Skeletal muscle satellite cell (primary cell): ENCODE results near the gene PHACTR1.

Experiments
- H3K27me3 ChIP-seq: 2 replicates; pipeline ENCODE4 v1.7.0; 2013; ENCODE audit warnings: low read length; ENCODE audit not compliant: control insufficient read depth, insufficient read depth
- H3K36me3 ChIP-seq: 2 replicates; pipeline ENCODE4 v1.7.0; 2013; ENCODE audit warnings: mild to moderate bottlenecking, control low read depth, low read length; ENCODE audit not compliant: insufficient read depth
- H3K4me1 ChIP-seq: 2 replicates; pipeline ENCODE4 v1.7.0; 2013; ENCODE audit warnings: low read length; ENCODE audit not compliant: control insufficient read depth, insufficient read depth
- H3K4me2 ChIP-seq: 2 replicates; pipeline ENCODE4 v1.7.0; 2013; ENCODE audit warnings: mild to moderate bottlenecking, low read length
- H3K4me3 ChIP-seq: 2 replicates; pipeline ENCODE4 v1.7.0; 2013; ENCODE audit warnings: low read length
- H3K9ac ChIP-seq: 2 replicates; pipeline ENCODE4 v1.7.0; 2013; ENCODE audit warnings: mild to moderate bottlenecking, low read depth, low read length, moderate library complexity
- H3K9me3 ChIP-seq: replicated peaks from 2 replicates; pipeline ENCODE4 v1.7.0; 2013; ENCODE audit warnings: mild to moderate bottlenecking, control low read depth, low read length
- small RNA-seq: library from RNA; depleted of rRNA; stranded (forward); fragments of <200 nt; gene quantifications from one replicate; pipeline ENCODE3, GENCODE V24; 2012

The PHACTR1 gene

DNA sequence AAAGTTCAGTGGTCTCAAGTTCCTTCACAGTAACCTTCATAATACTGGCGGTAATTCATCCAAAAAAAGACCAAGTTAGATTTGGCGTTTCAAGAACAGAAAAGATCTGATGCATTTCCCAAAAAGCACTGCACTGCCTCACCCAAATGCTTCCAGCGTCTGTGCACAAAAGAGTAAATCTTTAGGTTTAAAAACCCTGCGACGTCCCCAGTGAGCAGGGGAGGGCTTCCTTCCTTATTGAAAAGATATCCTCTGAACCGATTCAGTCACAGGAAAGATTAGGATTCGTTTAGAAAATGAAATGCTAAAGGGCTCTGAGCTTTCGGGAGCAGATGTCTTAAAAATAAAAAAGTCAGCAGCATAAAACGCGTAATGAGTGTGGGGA is 611.1 kb downstream of the PHACTR1 start:
- peaks cover 20% of the 10 kb centered on the region for H3K36me3 ChIP-seq
- H3K9ac ChIP-seq = peak overlapping the region; percentile 92
- no peaks in the 10 kb centered on the region for H3K27me3 ChIP-seq
- H3K4me1 ChIP-seq = peaks cover 17% of the 10 kb centered on the region
- peak overlapping the region; percentile 86 for H3K4me3 ChIP-seq
- H3K4me2 ChIP-seq = peak overlapping the region; percentile 85
- no peaks in the 10 kb centered on the region for H3K9me3 ChIP-seq

DNA sequence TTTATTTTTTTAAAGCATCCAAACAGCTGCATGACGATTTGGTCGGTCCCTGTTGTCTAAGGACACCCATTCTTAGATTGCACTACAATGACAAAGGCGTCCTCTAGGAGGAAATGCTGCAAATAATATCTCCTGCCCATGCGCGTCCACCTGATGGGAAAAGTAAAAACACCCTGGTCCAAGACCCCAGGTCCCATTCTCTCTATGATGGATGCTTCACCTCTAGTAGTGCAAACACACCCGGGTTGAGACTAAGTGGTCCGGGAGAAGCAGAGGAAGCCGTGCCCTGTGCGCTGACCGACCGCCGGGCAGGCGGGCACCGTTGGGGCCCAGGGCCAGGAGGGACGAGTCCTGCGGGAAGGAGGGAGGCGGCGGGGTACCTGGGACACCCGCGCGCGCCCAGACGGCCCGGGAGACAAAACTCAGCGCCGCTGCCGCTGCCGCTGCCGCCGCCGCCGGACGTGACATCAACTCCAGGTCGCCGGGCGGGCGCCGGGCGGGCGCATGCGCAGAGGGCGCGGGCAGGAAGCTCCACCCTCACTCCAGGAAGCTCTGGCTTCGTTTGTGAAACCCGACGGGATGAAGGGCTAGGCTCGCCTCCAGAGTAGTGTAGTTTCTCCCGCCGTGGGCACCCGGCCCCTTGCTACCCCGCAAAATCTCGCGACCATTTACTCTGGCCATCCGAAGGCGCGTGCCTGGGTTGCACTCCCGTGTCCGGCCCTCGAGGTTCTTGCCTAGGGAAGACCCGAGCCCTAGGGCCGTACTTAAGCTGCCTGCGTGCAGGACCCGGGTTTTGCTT is 611.7 kb downstream of the PHACTR1 start, which contains the start of gene TBC1D7:
Gene TBC1D7, minus strand, starts transcription at position 462 of the 799 bp plus-strand sequence. CDS start 1,639 bp downstream, outside the sequence.
- peak within 1 kb of the TSS; percentile 85 for H3K4me2 ChIP-seq
- H3K4me1 ChIP-seq = peaks cover 17% of the 10 kb centered on the region
- peak within 1 kb of the TSS; percentile 86 for H3K4me3 ChIP-seq
- H3K36me3 ChIP-seq = peaks cover 20% of the 10 kb centered on the region
- no peaks in the 10 kb centered on the region for H3K27me3 ChIP-seq
- H3K9me3 ChIP-seq = no peaks in the 10 kb centered on the region
- peak within 1 kb of the TSS; percentile 92 for H3K9ac ChIP-seq

DNA sequence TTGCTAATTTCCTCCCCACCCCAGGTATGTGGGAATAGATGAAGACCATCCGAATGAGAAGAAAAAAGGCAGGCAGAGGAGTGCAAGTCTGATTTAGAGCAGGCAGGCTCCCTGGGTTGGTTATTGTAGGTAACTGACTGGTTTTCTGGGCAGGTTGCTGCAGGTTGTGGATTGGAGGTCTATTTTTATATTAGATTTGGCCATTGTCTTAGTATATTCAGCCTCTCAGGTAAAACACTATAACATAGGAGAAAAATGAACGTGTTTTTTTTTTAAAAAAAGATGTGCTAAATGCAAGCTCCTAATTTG is 612.3 kb downstream of the PHACTR1 start:
- Histone ChIP-seq H3K4me3 (peak overlapping the region; percentile 86), H3K9me3 (no peaks in the 10 kb centered on the region), H3K9ac (peak overlapping the region; percentile 92), H3K36me3 (peaks cover 15% of the 10 kb centered on the region), H3K27me3 (no peaks in the 10 kb centered on the region), H3K4me1 (peaks cover 17% of the 10 kb centered on the region), H3K4me2 (peak overlapping the region; percentile 85)

DNA sequence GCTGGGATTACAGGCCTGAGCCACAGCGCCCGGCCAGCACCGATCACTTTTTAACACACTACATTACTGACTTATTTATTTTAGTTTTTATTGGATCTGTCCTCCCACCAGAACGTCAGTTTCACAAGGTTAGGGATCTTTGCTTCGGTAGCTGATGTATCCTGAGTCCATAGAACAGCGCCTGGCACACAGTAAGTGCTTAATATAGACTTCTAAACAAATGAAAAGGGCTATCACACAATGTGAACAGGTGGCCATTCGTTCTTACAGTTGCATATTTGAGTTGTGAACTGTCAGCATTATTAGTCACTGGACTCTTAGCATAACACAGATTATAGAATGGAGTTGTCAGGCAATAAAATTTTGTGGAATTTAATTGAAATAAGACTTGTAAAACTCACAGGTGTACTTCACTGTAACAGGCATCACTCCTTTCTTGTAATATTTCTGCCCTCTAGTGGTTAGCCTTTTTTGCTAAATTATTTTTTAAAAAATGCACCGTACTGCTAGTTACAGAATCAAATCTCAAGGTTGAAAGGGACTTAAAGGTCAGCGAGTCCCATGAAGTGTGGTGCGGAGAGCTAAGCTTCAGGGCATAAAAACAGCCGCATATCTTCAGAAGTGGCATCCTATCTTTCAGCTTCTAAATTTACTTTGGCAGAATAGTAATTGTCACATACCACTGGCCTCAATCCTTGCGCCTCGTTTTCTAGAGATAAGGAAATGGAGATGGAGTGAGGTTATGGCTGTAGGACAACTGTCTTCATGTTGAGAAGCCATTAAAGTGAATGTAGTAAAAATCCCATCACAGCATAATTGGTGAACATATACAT is 615.2 kb downstream of the PHACTR1 start:
- no peak overlapping the region for H3K4me2 ChIP-seq
- H3K4me1 ChIP-seq = peaks cover 14% of the 10 kb centered on the region
- no peaks in the 10 kb centered on the region for H3K27me3 ChIP-seq
- no peak overlapping the region for H3K9ac ChIP-seq
- H3K36me3 ChIP-seq = no peaks in the 10 kb centered on the region
- H3K9me3 ChIP-seq = no peaks in the 10 kb centered on the region
- no peak overlapping the region for H3K4me3 ChIP-seq

DNA sequence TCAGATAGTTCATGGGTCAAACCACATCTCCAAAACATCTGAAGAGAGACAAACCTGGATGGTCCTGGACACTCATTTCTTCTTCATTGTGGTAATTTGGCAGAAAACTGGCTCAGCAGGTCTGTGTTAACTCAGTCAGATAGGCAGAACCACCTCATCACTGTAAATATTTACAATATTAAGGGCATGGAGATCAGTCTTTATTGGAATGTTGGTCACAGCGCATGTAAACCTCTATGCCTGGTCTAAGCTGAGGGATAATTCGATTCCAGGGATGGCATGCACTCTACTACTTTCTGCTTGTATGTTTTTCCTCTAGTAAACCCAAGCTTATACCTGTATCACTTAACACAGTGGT is 615.8 kb downstream of the PHACTR1 start:
- Histone ChIP-seq H3K27me3 (no peaks in the 10 kb centered on the region), H3K4me3 (no peak overlapping the region), H3K9ac (no peak overlapping the region), H3K4me2 (no peak overlapping the region), H3K36me3 (no peaks in the 10 kb centered on the region), H3K9me3 (no peaks in the 10 kb centered on the region), H3K4me1 (peaks cover 8% of the 10 kb centered on the region)

DNA sequence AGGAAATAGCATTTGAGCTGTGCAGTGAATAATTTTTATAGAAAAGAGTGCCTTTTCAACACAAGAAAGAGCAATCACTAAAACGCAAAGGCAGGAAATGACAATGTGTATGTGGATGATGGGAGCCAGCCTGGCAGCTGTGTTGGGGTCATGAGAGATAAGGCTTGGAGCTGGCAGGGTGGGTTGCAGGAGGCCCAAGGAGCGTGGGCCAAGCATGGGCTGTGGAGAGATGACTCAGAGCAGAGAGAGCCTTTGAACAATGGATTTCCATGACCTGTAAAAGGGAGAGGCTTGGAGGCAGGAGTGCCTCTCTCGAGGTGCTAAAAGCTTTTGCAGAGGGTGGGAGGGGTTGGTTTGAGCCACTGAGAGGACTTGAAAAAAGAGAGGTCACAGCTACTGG is 618.4 kb downstream of the PHACTR1 start:
- Histone ChIP-seq H3K9me3 (no peaks in the 10 kb centered on the region), H3K4me1 (no peaks in the 10 kb centered on the region), H3K4me2 (no peak overlapping the region), H3K4me3 (no peak overlapping the region), H3K27me3 (peaks cover 5% of the 10 kb centered on the region), H3K9ac (no peak overlapping the region), H3K36me3 (no peaks in the 10 kb centered on the region)

DNA sequence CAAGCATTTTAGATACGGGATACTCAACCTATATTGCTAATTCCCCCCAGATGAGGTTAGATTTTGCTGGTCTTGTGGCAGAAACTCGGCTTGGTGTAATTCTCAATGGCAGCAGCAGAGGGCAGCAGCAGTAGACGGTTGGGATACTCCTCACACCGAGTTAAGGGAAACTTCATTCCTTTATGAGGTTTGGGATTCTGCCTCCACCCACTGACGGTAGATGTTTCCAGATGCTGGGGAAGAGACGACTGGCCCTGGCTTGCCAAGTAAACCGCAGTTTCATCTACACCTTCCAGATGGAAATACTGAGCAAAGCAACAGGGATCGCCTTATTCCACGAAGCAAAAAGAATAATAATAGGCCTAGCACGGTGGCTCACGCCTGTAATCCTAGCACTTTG is 620.0 kb downstream of the PHACTR1 start:
- Histone ChIP-seq H3K9me3 (no peaks in the 10 kb centered on the region), H3K4me2 (no peak overlapping the region), H3K4me3 (no peak overlapping the region), H3K27me3 (peaks cover 9% of the 10 kb centered on the region), H3K9ac (no peak overlapping the region), H3K4me1 (no peaks in the 10 kb centered on the region), H3K36me3 (no peaks in the 10 kb centered on the region)

DNA sequence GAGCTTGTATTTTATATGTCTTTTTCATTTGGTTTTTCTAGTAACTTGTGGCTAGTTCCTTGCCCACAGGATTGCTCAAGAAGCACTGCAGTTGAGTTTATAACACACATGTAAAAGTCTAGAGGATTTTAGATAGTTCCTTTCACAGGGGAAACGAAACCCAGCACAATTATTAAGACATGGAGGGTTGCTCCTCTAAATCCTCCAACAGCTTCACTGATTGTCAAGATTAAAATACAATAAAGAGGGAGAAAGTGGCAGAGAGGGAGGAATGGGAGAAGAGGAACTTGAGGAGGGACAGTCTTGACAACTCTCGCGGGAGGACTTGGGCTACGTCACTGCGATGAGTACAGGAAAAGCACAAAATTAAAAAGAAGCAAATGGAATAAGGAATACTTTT is 621.5 kb downstream of the PHACTR1 start:
- Histone ChIP-seq H3K4me2 (no peak overlapping the region), H3K36me3 (no peaks in the 10 kb centered on the region), H3K4me1 (no peaks in the 10 kb centered on the region), H3K9me3 (no peaks in the 10 kb centered on the region), H3K9ac (no peak overlapping the region), H3K4me3 (no peak overlapping the region), H3K27me3 (peaks cover 9% of the 10 kb centered on the region)

Small RNA genes within 50 kb of the gene (small RNA-seq; reads per million reads assigned to genes)
- 54.8 reads per million, percentile 96 among the genes with 10 or more reads in this experiment for gene RNU1-11P
